SK-N-SH treated with all-trans-retinoic acid at 6 μM for 48 hours (cell line): ENCODE measurements around the gene ARHGEF37.

Experiments
- ATAC-seq: fragments of 200-7000 bp; cut with Tn5 transposase; 3 replicates; pipeline ENCODE4 v1.9.1; 2020; ENCODE audit warnings: mild to moderate bottlenecking, moderate library complexity
- BACH2 ChIP-seq: fragments of 250-450 bp; sonication (Bioruptor Pico); IDR thresholded peaks from 2 replicates; pipeline ENCODE4 v1.9.0; 2021; ENCODE audit warnings: mild to moderate bottlenecking, borderline replicate concordance
- CSDC2 ChIP-seq: fragments of 250-450 bp; sonication (Bioruptor Pico); IDR thresholded peaks from 2 replicates; pipeline ENCODE4 v1.5.0; 2020; ENCODE audit warnings: mild to moderate bottlenecking, moderate library complexity
- CSRNP3 ChIP-seq: fragments of 250-450 bp; sonication (Bioruptor Pico); IDR thresholded peaks from 2 replicates; pipeline ENCODE4 v1.5.1; 2021; ENCODE audit warnings: mild to moderate bottlenecking, moderate library complexity
- ESRRG ChIP-seq: fragments of 250-450 bp; sonication (Bioruptor Pico); IDR thresholded peaks from 2 replicates; pipeline ENCODE4 v1.6.1; 2021; ENCODE audit warnings: mild to moderate bottlenecking
- GLIS3 ChIP-seq: fragments of 250-450 bp; sonication (Bioruptor Pico); IDR thresholded peaks from 2 replicates; pipeline ENCODE4 v1.5.0; 2020; ENCODE audit warnings: mild to moderate bottlenecking, moderate library complexity
- ISL1 ChIP-seq: fragments of 250-450 bp; sonication (Bioruptor Pico); IDR thresholded peaks from 2 replicates; pipeline ENCODE4 v2.1.2; 2022; ENCODE audit warnings: mild to moderate bottlenecking, moderate library complexity
- OSR1 ChIP-seq: fragments of 250-450 bp; sonication (Bioruptor Pico); IDR thresholded peaks from 2 replicates; pipeline ENCODE4 v1.8.0; 2022; ENCODE audit warnings: moderate library complexity, mild to moderate bottlenecking, inconsistent platforms
- POU6F1 ChIP-seq: fragments of 250-450 bp; sonication (Bioruptor Pico); IDR thresholded peaks from 2 replicates; pipeline ENCODE4 v1.8.0; 2021; ENCODE audit warnings: low read depth, mild to moderate bottlenecking, moderate library complexity, borderline replicate concordance
- PPARA ChIP-seq: fragments of 250-450 bp; sonication (Bioruptor Pico); IDR thresholded peaks from 2 replicates; pipeline ENCODE4 v1.5.0; 2020; ENCODE audit warnings: mild to moderate bottlenecking, borderline replicate concordance
- RARB ChIP-seq: fragments of 250-450 bp; sonication (Bioruptor Pico); IDR thresholded peaks from 2 replicates; pipeline ENCODE4 v1.8.0; 2021; ENCODE audit warnings: mild to moderate bottlenecking, moderate library complexity
- SNAI2 ChIP-seq: fragments of 250-450 bp; sonication (Bioruptor Pico); IDR thresholded peaks from 2 replicates; pipeline ENCODE4 v1.5.0; 2020; ENCODE audit warnings: mild to moderate bottlenecking, moderate library complexity
- TCF4 ChIP-seq: fragments of 250-450 bp; sonication (Bioruptor Pico); IDR thresholded peaks from 2 replicates; pipeline ENCODE4 v1.8.0; 2021; ENCODE audit warnings: mild to moderate bottlenecking, moderate library complexity, borderline replicate concordance
- ZC3H10 ChIP-seq: fragments of 250-450 bp; sonication (Bioruptor Pico); IDR thresholded peaks from 2 replicates; pipeline ENCODE4 v1.5.1; 2021; ENCODE audit warnings: mild to moderate bottlenecking, moderate library complexity
- ZFP3 ChIP-seq: fragments of 250-450 bp; sonication (Bioruptor Pico); IDR thresholded peaks from 2 replicates; pipeline ENCODE4 v1.5.0; 2020; ENCODE audit warnings: mild to moderate bottlenecking, moderate library complexity
- ZFP30 ChIP-seq: fragments of 450-650 bp; formaldehyde crosslinking; IDR thresholded peaks from 2 replicates; pipeline ENCODE4 v1.5.0; 2022; ENCODE audit warnings: mild to moderate bottlenecking, moderate library complexity
- ZNF8 ChIP-seq: fragments of 450-650 bp; formaldehyde crosslinking; IDR thresholded peaks from 2 replicates; pipeline ENCODE4 v1.5.0; 2020; ENCODE audit warnings: mild to moderate bottlenecking, moderate library complexity
- TF ChIP-seq, protein P1 (sequence below): fragments of 250-450 bp; sonication (Bioruptor Pico); IDR thresholded peaks from 2 replicates; pipeline ENCODE4 v1.5.0; 2020; ENCODE audit warnings: mild to moderate bottlenecking, moderate library complexity
- TF ChIP-seq, protein P2 (sequence below): fragments of 250-450 bp; sonication (Bioruptor Pico); IDR thresholded peaks from 2 replicates; pipeline ENCODE4 v1.8.0; 2020; ENCODE audit warnings: mild to moderate bottlenecking, moderate library complexity, borderline replicate concordance

The ARHGEF37 gene

GRCh38 chr5:149636861-149637246, 55.6 kb downstream of the ARHGEF37 start (continued):
- TF ChIP-seq, protein P1, sequence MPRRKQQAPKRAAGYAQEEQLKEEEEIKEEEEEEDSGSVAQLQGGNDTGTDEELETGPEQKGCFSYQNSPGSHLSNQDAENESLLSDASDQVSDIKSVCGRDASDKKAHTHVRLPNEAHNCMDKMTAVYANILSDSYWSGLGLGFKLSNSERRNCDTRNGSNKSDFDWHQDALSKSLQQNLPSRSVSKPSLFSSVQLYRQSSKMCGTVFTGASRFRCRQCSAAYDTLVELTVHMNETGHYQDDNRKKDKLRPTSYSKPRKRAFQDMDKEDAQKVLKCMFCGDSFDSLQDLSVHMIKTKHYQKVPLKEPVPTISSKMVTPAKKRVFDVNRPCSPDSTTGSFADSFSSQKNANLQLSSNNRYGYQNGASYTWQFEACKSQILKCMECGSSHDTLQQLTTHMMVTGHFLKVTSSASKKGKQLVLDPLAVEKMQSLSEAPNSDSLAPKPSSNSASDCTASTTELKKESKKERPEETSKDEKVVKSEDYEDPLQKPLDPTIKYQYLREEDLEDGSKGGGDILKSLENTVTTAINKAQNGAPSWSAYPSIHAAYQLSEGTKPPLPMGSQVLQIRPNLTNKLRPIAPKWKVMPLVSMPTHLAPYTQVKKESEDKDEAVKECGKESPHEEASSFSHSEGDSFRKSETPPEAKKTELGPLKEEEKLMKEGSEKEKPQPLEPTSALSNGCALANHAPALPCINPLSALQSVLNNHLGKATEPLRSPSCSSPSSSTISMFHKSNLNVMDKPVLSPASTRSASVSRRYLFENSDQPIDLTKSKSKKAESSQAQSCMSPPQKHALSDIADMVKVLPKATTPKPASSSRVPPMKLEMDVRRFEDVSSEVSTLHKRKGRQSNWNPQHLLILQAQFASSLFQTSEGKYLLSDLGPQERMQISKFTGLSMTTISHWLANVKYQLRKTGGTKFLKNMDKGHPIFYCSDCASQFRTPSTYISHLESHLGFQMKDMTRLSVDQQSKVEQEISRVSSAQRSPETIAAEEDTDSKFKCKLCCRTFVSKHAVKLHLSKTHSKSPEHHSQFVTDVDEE (CRISPR knock-in tag), result no peak
- TF ChIP-seq ESRRG (CRISPR knock-in tag) (no peak), BACH2 (CRISPR knock-in tag) (no peak), ZFP30 (no peak), CSDC2 (CRISPR knock-in tag) (no peak), ZC3H10 (CRISPR knock-in tag) (no peak), SNAI2 (no peak)

- TF ChIP-seq CSDC2 (CRISPR knock-in tag) (no peak), ZFP3 (no peak), BACH2 (CRISPR knock-in tag) (no peak), ZC3H10 (CRISPR knock-in tag) (no peak), PPARA (no peak), ZFP30 (no peak), GLIS3 (CRISPR knock-in tag) (no peak), SNAI2 (no peak)
- no peak for ATAC-seq
Observed at GRCh38 chr5:149638136-149638535, 56.8 kb downstream of the ARHGEF37 start.

DNA sequence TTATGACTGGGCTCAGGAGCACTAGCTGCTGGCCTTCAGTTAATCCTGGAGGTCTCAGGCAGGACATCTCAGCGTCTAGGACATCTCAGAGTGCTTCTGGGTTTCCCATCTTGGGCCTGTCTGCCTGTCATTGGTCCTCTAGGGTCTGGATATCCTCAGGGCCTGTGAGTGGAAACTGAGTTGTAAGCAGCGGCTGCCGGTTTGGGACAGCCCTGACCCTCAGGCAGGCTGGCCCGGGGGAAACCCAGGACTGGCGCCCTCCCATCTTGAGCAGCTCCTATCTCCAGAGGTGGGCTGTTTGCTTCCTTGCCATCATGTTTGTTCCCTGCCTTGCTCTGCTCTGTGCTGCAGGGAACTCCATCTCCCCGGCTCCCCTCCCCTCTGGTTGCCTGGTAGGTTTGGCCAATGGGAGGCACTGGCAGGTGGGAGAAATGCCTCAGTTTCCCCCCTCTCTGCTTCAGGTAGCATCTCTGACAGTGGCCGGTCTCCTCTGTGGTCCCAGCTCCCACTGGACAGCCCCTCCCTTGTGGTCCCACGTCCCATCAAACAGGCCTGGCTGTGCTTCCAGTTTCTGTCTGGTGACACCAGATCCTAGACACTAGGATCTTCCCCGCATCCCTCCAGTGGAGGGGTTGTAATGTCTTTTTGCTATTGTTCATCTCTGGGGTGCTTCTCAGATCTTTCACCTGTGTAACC, 57.4 kb downstream of the ARHGEF37 start:
- ATAC-seq, result no peak
- TF ChIP-seq CSDC2 (CRISPR knock-in tag) (no peak), ZFP3 (no peak), PPARA (no peak), ZNF8 (CRISPR knock-in tag) (no peak), ESRRG (CRISPR knock-in tag) (no peak), POU6F1 (CRISPR knock-in tag) (no peak), RARB (CRISPR knock-in tag) (no peak), ZFP30 (no peak), BACH2 (CRISPR knock-in tag) (no peak), ZC3H10 (CRISPR knock-in tag) (no peak), GLIS3 (CRISPR knock-in tag) (no peak), ISL1 (no peak), CSRNP3 (CRISPR knock-in tag) (no peak), TCF4 (CRISPR knock-in tag) (no peak), OSR1 (CRISPR knock-in tag) (no peak)
- TF ChIP-seq, protein P2, sequence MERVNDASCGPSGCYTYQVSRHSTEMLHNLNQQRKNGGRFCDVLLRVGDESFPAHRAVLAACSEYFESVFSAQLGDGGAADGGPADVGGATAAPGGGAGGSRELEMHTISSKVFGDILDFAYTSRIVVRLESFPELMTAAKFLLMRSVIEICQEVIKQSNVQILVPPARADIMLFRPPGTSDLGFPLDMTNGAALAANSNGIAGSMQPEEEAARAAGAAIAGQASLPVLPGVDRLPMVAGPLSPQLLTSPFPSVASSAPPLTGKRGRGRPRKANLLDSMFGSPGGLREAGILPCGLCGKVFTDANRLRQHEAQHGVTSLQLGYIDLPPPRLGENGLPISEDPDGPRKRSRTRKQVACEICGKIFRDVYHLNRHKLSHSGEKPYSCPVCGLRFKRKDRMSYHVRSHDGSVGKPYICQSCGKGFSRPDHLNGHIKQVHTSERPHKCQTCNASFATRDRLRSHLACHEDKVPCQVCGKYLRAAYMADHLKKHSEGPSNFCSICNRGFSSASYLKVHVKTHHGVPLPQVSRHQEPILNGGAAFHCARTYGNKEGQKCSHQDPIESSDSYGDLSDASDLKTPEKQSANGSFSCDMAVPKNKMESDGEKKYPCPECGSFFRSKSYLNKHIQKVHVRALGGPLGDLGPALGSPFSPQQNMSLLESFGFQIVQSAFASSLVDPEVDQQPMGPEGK (CRISPR knock-in tag), result no peak

GRCh38 chr5:149639737-149640136, 58.4 kb downstream of the ARHGEF37 start:
- ATAC-seq, result no peak

More at GRCh38 chr5:149639737-149640136, 58.4 kb downstream of the ARHGEF37 start:
- TF ChIP-seq ESRRG (CRISPR knock-in tag) (no peak), POU6F1 (CRISPR knock-in tag) (no peak), ZFP3 (no peak), RARB (CRISPR knock-in tag) (no peak)
